Measurements from ENCODE around the gene S100B. TPM values are rescaled to one million over a fixed set of nuclear protein-coding genes. Genes with fewer than 3 reads are reported as not detected.
A peak's percentile ranks its signal among the peaks of the same experiment; 100 is the strongest.

S100B gene
- total RNA-seq, 3 donors from 2014 or later = 25.6 to 242 (median 61.3) TPM

GRCh38 chr21:46555678-46556077, 49.2 kb downstream of the S100B start:
- no peaks in the 10 kb centered on the region for H3K9me3 ChIP-seq
- no peak for TF ChIP-seq POLR2A (IDR thresholded peaks at IDR 0.05)
- no peak for TF ChIP-seq POLR2AphosphoS5 (IDR thresholded peaks at IDR 0.05)
- TF ChIP-seq, protein P1, sequence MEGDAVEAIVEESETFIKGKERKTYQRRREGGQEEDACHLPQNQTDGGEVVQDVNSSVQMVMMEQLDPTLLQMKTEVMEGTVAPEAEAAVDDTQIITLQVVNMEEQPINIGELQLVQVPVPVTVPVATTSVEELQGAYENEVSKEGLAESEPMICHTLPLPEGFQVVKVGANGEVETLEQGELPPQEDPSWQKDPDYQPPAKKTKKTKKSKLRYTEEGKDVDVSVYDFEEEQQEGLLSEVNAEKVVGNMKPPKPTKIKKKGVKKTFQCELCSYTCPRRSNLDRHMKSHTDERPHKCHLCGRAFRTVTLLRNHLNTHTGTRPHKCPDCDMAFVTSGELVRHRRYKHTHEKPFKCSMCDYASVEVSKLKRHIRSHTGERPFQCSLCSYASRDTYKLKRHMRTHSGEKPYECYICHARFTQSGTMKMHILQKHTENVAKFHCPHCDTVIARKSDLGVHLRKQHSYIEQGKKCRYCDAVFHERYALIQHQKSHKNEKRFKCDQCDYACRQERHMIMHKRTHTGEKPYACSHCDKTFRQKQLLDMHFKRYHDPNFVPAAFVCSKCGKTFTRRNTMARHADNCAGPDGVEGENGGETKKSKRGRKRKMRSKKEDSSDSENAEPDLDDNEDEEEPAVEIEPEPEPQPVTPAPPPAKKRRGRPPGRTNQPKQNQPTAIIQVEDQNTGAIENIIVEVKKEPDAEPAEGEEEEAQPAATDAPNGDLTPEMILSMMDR (IDR thresholded peaks at IDR 0.05) = no peak
- peaks cover 1% of the 10 kb centered on the region for H3K36me3 ChIP-seq
- H3K27ac ChIP-seq = no peak overlapping the region
- DNase-seq (ENCODE audit: low spot score in 2 of 2) = no peak
- H3K27me3 ChIP-seq = no peaks in the 10 kb centered on the region
- H3K4me1 ChIP-seq = no peaks in the 10 kb centered on the region
- no peak overlapping the region for H3K4me3 ChIP-seq
- intact Hi-C loops (cut with DNase I; ENCODE audit: low total_unique reads) = no loop called here

DNA sequence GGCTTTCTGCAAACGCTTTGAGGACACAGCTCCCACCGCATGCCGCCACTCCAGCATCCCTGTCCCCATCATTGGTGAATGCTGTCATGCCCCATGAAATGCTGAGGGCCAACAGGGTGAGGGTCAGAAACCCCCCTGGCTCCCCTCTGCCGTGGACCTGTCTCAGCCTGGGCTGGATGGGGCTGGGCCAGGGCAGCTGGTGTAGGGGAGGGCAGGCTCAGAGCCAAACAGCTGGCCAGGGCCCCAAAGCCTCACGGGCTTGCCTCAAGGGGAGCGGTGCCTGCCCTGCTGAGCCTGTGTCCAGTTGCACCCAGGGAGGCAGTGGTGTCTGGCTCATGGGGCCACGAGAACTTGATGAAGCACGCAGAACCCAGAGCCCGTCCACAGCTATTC, 49.7 kb downstream of the S100B start:
- Histone ChIP-seq H3K9me3 (no peaks in the 10 kb centered on the region), H3K4me3 (no peak overlapping the region), H3K4me1 (no peaks in the 10 kb centered on the region), H3K27ac (no peak overlapping the region), H3K36me3 (no peaks in the 10 kb centered on the region), H3K27me3 (no peaks in the 10 kb centered on the region)
- DNase-seq (ENCODE audit: low spot score in 2 of 2) = no peak
- intact Hi-C loops (cut with DNase I; ENCODE audit: low total_unique reads) = no loop called here
- no peak for TF ChIP-seq POLR2AphosphoS5 (IDR thresholded peaks at IDR 0.05)
- TF ChIP-seq POLR2A (IDR thresholded peaks at IDR 0.05) = no peak

DNA sequence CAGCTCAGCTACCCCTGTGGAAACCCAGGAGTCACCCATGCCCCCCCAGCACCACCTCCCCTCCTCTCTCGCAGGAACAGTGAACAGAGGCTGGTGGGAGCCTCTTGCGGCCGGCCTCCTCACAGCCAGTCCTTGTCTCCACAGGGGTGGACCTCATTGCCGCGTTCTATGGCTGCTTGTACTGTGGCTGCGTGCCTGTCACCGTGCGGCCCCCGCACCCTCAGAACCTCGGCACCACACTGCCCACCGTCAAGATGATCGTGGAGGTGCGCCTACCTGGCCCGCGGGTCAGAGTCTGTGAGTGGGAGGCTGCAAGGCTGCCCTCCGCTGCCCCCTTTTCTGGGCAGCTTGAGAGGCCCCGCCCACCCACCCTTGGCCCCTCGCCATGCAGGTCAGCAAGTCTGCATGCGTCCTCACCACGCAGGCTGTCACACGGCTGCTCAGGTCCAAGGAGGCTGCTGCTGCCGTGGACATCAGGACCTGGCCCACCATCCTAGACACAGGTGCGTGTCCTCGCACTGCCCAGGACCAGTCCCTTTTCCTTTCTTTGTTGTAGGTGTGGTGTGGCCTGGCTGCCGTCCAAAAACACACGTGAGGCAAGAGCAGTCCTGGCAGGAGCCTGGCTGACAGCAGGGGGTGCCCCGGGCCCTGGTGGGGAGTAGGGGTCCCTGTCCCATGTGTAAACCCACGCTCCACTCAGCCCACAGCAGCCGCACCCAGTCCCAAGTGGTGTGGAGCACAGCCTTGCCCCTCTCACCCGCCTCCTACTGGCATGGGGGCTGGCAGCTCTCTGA, 50.3 kb downstream of the S100B start:
- H3K9me3 ChIP-seq = no peaks in the 10 kb centered on the region
- H3K27ac ChIP-seq = no peak overlapping the region
- no peak for TF ChIP-seq POLR2AphosphoS5 (IDR thresholded peaks at IDR 0.05)
- no peak for TF ChIP-seq POLR2A (IDR thresholded peaks at IDR 0.05)
- no peak overlapping the region for H3K4me3 ChIP-seq
- no peaks in the 10 kb centered on the region for H3K27me3 ChIP-seq
- no peaks in the 10 kb centered on the region for H3K36me3 ChIP-seq
- intact Hi-C loops (cut with DNase I; ENCODE audit: low total_unique reads) = no loop called here
- H3K4me1 ChIP-seq = no peaks in the 10 kb centered on the region
- no peak for DNase-seq (ENCODE audit: low spot score in 2 of 2)

DNA sequence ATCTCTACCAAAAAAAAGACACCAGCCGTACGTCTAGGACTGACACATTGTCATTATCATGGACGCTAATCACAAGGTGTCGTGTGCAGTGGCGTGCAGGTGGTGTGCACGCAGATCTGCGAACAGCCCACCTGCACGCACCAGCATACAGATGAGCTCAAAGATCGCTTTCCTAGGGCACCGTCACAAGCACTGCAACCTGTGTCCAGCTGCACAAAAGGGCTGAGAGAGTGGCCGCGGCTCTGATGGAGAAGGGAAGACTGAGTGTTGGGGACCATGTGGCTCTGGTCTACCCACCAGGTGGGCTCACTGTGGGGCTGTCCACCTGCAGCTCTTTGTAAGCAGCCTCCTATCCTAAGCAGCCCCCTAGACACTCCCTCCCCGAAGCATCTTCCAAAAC, 50.9 kb downstream of the S100B start:
- no peak for DNase-seq (ENCODE audit: low spot score in 2 of 2)
- H3K9me3 ChIP-seq = no peaks in the 10 kb centered on the region
- no peaks in the 10 kb centered on the region for H3K36me3 ChIP-seq
- intact Hi-C loops (cut with DNase I; ENCODE audit: low total_unique reads) = no loop called here
- no peak overlapping the region for H3K27ac ChIP-seq
- no peaks in the 10 kb centered on the region for H3K27me3 ChIP-seq
- H3K4me3 ChIP-seq = no peak overlapping the region
- TF ChIP-seq POLR2A (IDR thresholded peaks at IDR 0.05) = no peak
- no peak for TF ChIP-seq POLR2AphosphoS5 (IDR thresholded peaks at IDR 0.05)
- TF ChIP-seq, protein P1 (IDR thresholded peaks at IDR 0.05) = no peak
- H3K4me1 ChIP-seq = no peaks in the 10 kb centered on the region

GRCh38 chr21:46552865-46553379, 52.0 kb downstream of the S100B start:
- no peaks in the 10 kb centered on the region for H3K27me3 ChIP-seq
- H3K27ac ChIP-seq = no peak overlapping the region
- H3K4me1 ChIP-seq = no peaks in the 10 kb centered on the region
- no peak overlapping the region for H3K4me3 ChIP-seq
- no peaks in the 10 kb centered on the region for H3K9me3 ChIP-seq
- TF ChIP-seq POLR2AphosphoS5 (IDR thresholded peaks at IDR 0.05) = no peak
- TF ChIP-seq POLR2A (IDR thresholded peaks at IDR 0.05) = no peak
- TF ChIP-seq, protein P1 (IDR thresholded peaks at IDR 0.05) = no peak
- intact Hi-C loops (cut with DNase I; ENCODE audit: low total_unique reads) = no loop called here
- no peaks in the 10 kb centered on the region for H3K36me3 ChIP-seq
- no peak for DNase-seq (ENCODE audit: low spot score in 2 of 2)

DNA sequence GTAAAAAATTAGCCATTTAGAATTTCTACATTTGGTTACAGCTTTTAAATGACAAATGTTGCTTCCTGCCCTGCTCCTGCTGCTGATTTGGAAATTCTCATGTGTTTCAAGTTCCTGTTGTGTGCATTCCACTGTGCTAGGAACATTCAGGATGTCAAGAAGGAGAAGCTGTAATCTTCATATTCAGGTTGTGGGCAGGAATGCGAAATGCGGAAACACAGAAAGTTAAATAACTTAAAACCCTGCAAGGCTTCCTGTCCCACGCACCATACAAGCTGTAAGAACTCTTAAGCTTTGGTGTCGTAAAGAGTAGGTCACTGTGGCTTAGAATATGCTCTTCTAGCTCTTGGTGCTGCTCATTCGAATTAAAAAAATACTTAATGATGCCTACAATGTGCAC, 52.6 kb downstream of the S100B start:
- DNase-seq (ENCODE audit: low spot score in 2 of 2) = peak in 1 of 2 donors; percentile 17
- Histone ChIP-seq H3K4me1 (no peaks in the 10 kb centered on the region), H3K27me3 (no peaks in the 10 kb centered on the region), H3K36me3 (no peaks in the 10 kb centered on the region), H3K9me3 (no peaks in the 10 kb centered on the region), H3K27ac (no peak overlapping the region), H3K4me3 (no peak overlapping the region)
- intact Hi-C loops (cut with DNase I; ENCODE audit: low total_unique reads) = no loop called here
- TF ChIP-seq POLR2A (IDR thresholded peaks at IDR 0.05) (no peak), POLR2AphosphoS5 (IDR thresholded peaks at IDR 0.05) (no peak)
- TF ChIP-seq, protein P1 (IDR thresholded peaks at IDR 0.05) = no peak

Measured in breast epithelium (tissue), 4 donors.